DMS153 treated with DMSO at 0.1 percent for 48 hours (cell line): ENCODE results near the gene CEACAM16.

Experiments used
- DNase-seq: peaks from one replicate; lab custom pipeline; 2025; ENCODE audit not compliant: unreplicated experiment; lab: John Stamatoyannopoulos, UW

Gene CEACAM16

GRCh38 chr19:44744871-44745332 is 46.0 kb downstream of the CEACAM16 start:
- DNase-seq, result no peak

GRCh38 chr19:44745341-44745831 is 46.4 kb downstream of the CEACAM16 start:
- DNase-seq, result no peak

GRCh38 chr19:44745887-44746600 is 47.1 kb downstream of the CEACAM16 start:
- DNase-seq, result no peak

- DNase-seq, result no peak
These were observed 47.6 kb downstream of the CEACAM16 start for GRCh38 chr19:44746616-44746945.

GRCh38 chr19:44746946-44747738 is 48.2 kb downstream of the CEACAM16 start:
- peak; percentile 38 for DNase-seq

GRCh38 chr19:44747739-44748425 is 48.9 kb downstream of the CEACAM16 start:
- DNase-seq, result no peak

- DNase-seq, result no peak
These were observed 49.7 kb downstream of the CEACAM16 start, which contains the start of gene BCL3 for GRCh38 chr19:44748426-44749254. BCL3 (plus strand) TSS chr19:44748708; CDS start chr19:44748791, 83 bp downstream.

- no peak for DNase-seq
These were observed 50.3 kb downstream of the CEACAM16 start for GRCh38 chr19:44749292-44749691.

GRCh38 chr19:44749994-44750393 is 51.0 kb downstream of the CEACAM16 start:
- no peak for DNase-seq

- no peak for DNase-seq
These were observed 53.3 kb downstream of the CEACAM16 start for GRCh38 chr19:44752123-44752815.

GRCh38 chr19:44752816-44753625 is 54.1 kb downstream of the CEACAM16 start:
- peak; percentile 44 for DNase-seq

GRCh38 chr19:44753626-44753931 is 54.6 kb downstream of the CEACAM16 start:
- DNase-seq, result no peak

GRCh38 chr19:44753932-44754749 is 55.2 kb downstream of the CEACAM16 start:
- peak; percentile 62 for DNase-seq

GRCh38 chr19:44754750-44755080 is 55.8 kb downstream of the CEACAM16 start:
- DNase-seq, result no peak

- DNase-seq, result no peak
These were observed 56.3 kb downstream of the CEACAM16 start for GRCh38 chr19:44755219-44755618.

- DNase-seq, result no peak
These were observed 57.2 kb downstream of the CEACAM16 start for GRCh38 chr19:44756089-44756562.

GRCh38 chr19:44757057-44757734 is 58.2 kb downstream of the CEACAM16 start:
- no peak for DNase-seq
